ENCODE data around the gene ZBTB38. TPM values are rescaled to one million over a fixed set of nuclear protein-coding genes. Genes with fewer than 3 reads are reported as not detected.

The ZBTB38 gene
- total RNA-seq, 1 experiment from 2014 or later = 17.0 TPM

- ATAC-seq (peak; percentile 35), DNase-seq (peak; percentile 59)
- Histone ChIP-seq H3K36me3 (ENCODE audit: low read depth, low read length) (peaks cover 12% of the 10 kb centered on the region), H3K27me3 (ENCODE audit: low read length) (no peaks in the 10 kb centered on the region), H4K20me1 (ENCODE audit: low read length) (no peaks in the 10 kb centered on the region), H3K4me1 (ENCODE audit: insufficient read depth, low read length) (peaks cover 60% of the 10 kb centered on the region), H3K27ac (ENCODE audit: low read length) (peak overlapping the region; percentile 95), H3K9ac (ENCODE audit: low read length) (peak overlapping the region; percentile 55), H2AFZ (ENCODE audit: low read length) (peak overlapping the region; percentile 71), H3K4me3 (ENCODE audit: low read length) (peak overlapping the region; percentile 54), H3K79me2 (ENCODE audit: low read length) (no peaks in the 10 kb centered on the region), H3K9me2 (replicated peaks; ENCODE audit: low read length) (no peaks in the 10 kb centered on the region), H3K9me3 (ENCODE audit: low read length) (no peaks in the 10 kb centered on the region), H3F3A (ENCODE audit: low read length, unreplicated experiment) (no peaks in the 10 kb centered on the region), H3K4me2 (ENCODE audit: low read length) (peak overlapping the region; percentile 76)
- POLR2A ChIA-PET (ENCODE audit: unreplicated experiment) = interaction anchor here (0.6 kb wide), 1 partner anchor 29 kb away, joined by 3 read pairs; no protein-coding TSS in a partner anchor
- CTCF ChIA-PET = interaction anchor here (0.5 kb wide), 1 partner anchor 459 kb away, joined by 3 read pairs; no protein-coding TSS in a partner anchor
- TF ChIP-seq, protein P1, sequence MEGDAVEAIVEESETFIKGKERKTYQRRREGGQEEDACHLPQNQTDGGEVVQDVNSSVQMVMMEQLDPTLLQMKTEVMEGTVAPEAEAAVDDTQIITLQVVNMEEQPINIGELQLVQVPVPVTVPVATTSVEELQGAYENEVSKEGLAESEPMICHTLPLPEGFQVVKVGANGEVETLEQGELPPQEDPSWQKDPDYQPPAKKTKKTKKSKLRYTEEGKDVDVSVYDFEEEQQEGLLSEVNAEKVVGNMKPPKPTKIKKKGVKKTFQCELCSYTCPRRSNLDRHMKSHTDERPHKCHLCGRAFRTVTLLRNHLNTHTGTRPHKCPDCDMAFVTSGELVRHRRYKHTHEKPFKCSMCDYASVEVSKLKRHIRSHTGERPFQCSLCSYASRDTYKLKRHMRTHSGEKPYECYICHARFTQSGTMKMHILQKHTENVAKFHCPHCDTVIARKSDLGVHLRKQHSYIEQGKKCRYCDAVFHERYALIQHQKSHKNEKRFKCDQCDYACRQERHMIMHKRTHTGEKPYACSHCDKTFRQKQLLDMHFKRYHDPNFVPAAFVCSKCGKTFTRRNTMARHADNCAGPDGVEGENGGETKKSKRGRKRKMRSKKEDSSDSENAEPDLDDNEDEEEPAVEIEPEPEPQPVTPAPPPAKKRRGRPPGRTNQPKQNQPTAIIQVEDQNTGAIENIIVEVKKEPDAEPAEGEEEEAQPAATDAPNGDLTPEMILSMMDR (conservative IDR thresholded peaks at IDR 0.05; ENCODE audit: low read depth, low read length) = no peak
- TF ChIP-seq EZH2 (IDR thresholded peaks at IDR 0.05; ENCODE audit: low read length, unreplicated experiment) (no peak), EZH2phosphoT487 (IDR thresholded peaks at IDR 0.05; ENCODE audit: borderline replicate concordance, low read length) (no peak)
- intact Hi-C loops (cut with micrococcal nuclease) = no loop called here
- BruUV-seq (replicated peaks) = no TSS peak
Observed at GRCh38 chr3:141412087-141412935, 44.0 kb downstream of the ZBTB38 start.

GRCh38 chr3:141412936-141413354 is 44.6 kb downstream of the ZBTB38 start:
- Histone ChIP-seq H3K9me2 (replicated peaks; ENCODE audit: low read length) (no peaks in the 10 kb centered on the region), H3K9me3 (ENCODE audit: low read length) (no peaks in the 10 kb centered on the region), H3K27me3 (ENCODE audit: low read length) (no peaks in the 10 kb centered on the region), H4K20me1 (ENCODE audit: low read length) (no peaks in the 10 kb centered on the region), H3K36me3 (ENCODE audit: low read depth, low read length) (peaks cover 12% of the 10 kb centered on the region), H3K4me1 (ENCODE audit: insufficient read depth, low read length) (peaks cover 60% of the 10 kb centered on the region), H3K9ac (ENCODE audit: low read length) (peak overlapping the region; percentile 55), H3K79me2 (ENCODE audit: low read length) (no peaks in the 10 kb centered on the region), H2AFZ (ENCODE audit: low read length) (no peak overlapping the region), H3K27ac (ENCODE audit: low read length) (peak overlapping the region; percentile 95), H3F3A (ENCODE audit: low read length, unreplicated experiment) (no peaks in the 10 kb centered on the region), H3K4me2 (ENCODE audit: low read length) (peak overlapping the region; percentile 76; the same call in 1 of the 2 replicates), H3K4me3 (ENCODE audit: low read length) (no peak overlapping the region)
- no TSS peak for BruUV-seq (replicated peaks)
- DNase-seq (no peak), ATAC-seq (no peak)
- intact Hi-C loops (cut with micrococcal nuclease) = no loop called here
- TF ChIP-seq EZH2phosphoT487 (IDR thresholded peaks at IDR 0.05; ENCODE audit: borderline replicate concordance, low read length) (no peak), EZH2 (IDR thresholded peaks at IDR 0.05; ENCODE audit: low read length, unreplicated experiment) (no peak)
- TF ChIP-seq, protein P1 (conservative IDR thresholded peaks at IDR 0.05; ENCODE audit: low read depth, low read length) = no peak
- ChIA-PET POLR2A (ENCODE audit: unreplicated experiment) (no interaction called here), CTCF (no interaction called here)

DNA sequence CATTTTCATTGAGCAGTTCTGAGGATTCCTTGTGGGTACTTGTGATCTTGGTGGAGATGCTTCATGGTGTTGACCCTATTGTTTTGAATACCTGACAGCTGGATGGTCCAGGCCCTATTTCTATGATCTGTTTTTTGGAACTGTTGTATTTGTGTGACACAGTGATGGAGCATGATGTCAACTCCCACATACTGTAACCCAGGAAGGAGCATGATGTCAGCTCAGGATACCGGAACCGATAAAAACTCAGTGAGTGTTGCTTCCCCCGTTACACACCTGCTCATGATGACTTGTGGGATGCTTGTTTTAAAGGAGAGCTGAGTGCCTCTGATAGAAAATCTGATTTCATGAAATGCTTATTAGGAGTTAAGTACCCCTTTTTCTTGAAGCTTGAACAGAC is 45.1 kb downstream of the ZBTB38 start:
- Histone ChIP-seq H3K27ac (ENCODE audit: low read length) (peak overlapping the region; percentile 95; the same call in 1 of the 2 replicates), H3K4me3 (ENCODE audit: low read length) (no peak overlapping the region), H3K36me3 (ENCODE audit: low read depth, low read length) (peaks cover 12% of the 10 kb centered on the region), H3K4me2 (ENCODE audit: low read length) (no peak overlapping the region), H3K27me3 (ENCODE audit: low read length) (no peaks in the 10 kb centered on the region), H2AFZ (ENCODE audit: low read length) (no peak overlapping the region), H3F3A (ENCODE audit: low read length, unreplicated experiment) (no peaks in the 10 kb centered on the region), H3K9me2 (replicated peaks; ENCODE audit: low read length) (no peaks in the 10 kb centered on the region), H3K9me3 (ENCODE audit: low read length) (no peaks in the 10 kb centered on the region), H3K4me1 (ENCODE audit: insufficient read depth, low read length) (peaks cover 59% of the 10 kb centered on the region), H4K20me1 (ENCODE audit: low read length) (no peaks in the 10 kb centered on the region), H3K9ac (ENCODE audit: low read length) (no peak overlapping the region), H3K79me2 (ENCODE audit: low read length) (no peaks in the 10 kb centered on the region)
- DNase-seq (no peak), ATAC-seq (no peak)
- no peak for TF ChIP-seq EZH2 (IDR thresholded peaks at IDR 0.05; ENCODE audit: low read length, unreplicated experiment)
- TF ChIP-seq, protein P1 (conservative IDR thresholded peaks at IDR 0.05; ENCODE audit: low read depth, low read length) = no peak
- TF ChIP-seq EZH2phosphoT487 (IDR thresholded peaks at IDR 0.05; ENCODE audit: borderline replicate concordance, low read length) = no peak
- no TSS peak for BruUV-seq (replicated peaks)
- ChIA-PET CTCF (no interaction called here), POLR2A (ENCODE audit: unreplicated experiment) (no interaction called here)
- intact Hi-C loops (cut with micrococcal nuclease) = no loop called here
